Fibroblast of skin of right biceps (primary cell): ENCODE data around the gene HOXA13.

Source experiments
- DNase-seq: peaks from one replicate; pipeline ENCODE4 v3.0.0-alpha.2; 2013

HOXA13 gene

DNA sequence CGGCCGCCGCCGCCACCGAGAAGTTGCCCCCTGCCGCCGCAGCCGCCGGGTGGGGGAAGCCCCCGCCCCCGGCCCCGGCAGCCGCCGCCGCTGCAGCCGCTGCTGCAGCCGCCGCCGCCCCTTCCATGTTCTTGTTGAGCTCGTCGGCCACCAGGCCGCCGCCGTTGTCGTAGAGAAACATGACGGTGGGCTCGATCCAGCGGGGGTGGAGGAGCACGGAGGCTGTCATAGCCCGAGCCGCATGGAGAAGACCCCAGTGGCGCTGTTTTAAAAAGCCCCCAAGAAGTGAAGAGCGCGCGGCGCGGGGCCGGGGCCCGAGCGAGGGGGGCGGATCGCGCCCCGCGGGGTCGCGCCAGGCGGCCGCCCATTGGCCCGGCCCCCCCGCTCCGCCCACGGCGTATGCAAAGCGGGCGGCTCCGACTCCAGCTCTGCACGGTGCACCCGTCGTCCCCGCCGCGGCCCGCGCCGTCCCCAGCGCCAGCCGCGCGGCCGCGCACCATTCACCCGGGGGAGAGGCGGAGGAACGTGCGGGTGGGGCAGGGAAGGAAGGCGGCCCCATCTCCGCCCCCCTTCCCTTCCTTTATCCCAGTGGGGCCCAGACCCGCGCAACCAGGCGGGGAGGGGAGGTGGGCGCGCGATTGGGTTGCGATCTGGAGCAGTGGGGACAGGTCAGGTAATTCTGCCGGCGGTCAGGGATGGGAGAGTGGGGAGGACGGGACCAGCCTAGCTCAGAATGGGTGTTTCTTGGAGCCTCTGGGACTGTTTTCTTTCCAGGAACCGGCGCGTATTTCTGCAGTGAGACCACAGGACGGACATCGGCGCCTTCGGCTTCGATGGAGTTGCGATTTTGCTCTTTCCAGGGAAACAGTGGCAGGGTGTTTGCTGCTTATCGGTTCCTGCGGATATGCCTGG lies at the start of gene HOXA13:
Gene HOXA13, minus strand, starts transcription at position 243 of the 912 bp plus-strand sequence. Its CDS starts 14 bp downstream, at position 229.
- no peak for DNase-seq

GRCh38 chr7:27248911-27249723 lies 49.2 kb upstream of the HOXA13 start:
- DNase-seq, result peak; percentile 60

GRCh38 chr7:27248427-27248806 lies 48.5 kb upstream of the HOXA13 start:
- no peak for DNase-seq

DNA sequence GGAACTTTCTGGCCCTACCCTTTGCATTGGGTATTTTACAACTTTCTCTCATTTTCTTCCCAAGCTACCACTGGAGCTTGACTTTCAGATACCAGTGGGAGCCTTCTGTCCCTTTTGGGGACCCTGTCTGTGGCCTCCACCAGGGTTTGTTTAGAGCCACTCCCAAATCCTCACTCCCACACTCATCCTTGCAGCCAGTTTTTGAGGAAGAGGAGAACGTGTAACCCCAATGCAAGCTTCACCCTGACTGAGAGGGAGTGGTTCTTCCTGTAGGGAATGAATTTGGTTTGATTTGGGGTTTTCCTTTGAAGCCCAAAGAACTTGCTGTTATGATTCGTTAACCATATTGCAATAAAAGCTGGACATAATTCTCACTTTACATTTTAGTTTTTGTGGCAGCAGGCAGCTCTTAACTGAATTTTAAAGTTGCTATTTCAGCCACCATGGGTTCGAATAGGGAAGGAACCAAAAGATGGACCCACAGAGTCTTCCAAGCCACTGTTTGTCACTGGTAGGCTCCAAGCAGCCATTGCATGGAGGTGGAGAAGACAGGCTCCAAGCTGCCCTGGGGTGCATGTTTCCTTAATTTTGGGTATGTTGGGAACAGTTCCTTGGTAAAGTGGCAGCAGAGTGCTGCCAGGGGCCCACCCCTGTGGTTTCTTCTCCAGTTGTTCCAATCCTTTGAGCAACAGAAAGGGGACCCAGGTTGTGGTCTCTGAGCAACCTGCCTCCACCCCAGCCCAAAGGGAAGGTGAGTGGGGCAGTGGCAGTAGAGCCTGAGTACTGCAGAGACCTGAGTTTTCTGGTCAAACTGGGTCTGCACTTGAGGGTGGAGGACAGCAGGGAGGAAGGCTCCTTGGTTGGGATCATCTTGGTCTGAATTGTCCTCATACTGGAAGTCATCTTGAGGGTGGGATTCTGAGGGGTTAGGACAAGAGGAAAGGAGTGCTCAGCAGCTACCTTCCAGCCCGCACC lies 47.8 kb upstream of the HOXA13 start:
- DNase-seq, result no peak

DNA sequence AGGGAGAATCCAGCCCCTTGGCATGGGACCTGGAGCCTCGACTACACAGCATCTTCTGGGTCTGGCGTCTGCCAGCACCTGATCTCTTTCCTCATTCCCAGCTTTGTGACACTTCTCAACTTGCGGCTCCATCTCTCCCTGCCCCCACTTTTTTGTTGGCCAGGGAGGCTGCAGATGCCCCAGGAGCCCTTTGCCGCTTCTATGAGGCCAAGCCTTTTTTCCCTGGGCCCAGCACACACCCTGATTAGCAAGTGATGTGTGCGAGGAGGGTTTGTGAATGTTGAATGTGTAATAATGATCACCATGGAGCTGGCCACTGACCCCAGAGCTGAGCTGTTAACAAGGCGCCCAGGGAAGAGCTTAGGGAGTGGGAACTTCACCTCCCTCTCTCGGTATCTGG lies 47.1 kb upstream of the HOXA13 start:
- DNase-seq, result no peak

GRCh38 chr7:27245798-27246691 lies 46.2 kb upstream of the HOXA13 start:
- DNase-seq, result no peak

- no peak for DNase-seq
These were observed 45.4 kb upstream of the HOXA13 start for GRCh38 chr7:27245124-27245797.

DNA sequence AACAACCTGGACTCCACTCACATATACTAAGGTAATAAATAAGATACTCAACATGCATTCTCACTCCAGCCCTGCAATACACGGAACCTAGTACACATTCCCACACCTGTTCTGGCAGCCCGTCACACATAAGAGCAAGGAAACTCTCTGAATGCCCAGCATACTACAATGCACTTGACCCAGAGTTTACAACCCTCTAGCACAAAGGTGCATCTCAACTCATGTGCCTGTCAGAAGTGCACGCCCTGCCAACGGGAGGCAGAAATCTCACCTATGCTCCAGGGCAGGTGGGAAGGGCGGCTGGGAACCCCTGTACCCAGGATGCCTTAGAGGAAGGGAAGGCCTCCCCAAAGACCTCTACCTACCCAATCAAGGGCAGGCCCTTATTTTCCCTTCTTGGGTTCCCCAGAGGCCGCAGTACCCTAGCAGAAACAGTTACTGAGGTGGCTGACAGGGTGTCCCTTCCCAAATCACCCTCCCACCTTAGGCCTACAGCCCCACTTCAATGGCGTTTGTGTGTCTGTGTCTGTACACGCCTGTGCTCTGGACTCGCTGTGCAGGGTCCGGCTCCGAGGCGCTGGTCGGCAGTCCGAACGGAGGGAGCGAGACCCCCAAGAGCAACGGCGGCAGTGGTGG lies 44.7 kb upstream of the HOXA13 start:
- no peak for DNase-seq

GRCh38 chr7:27243340-27244163 lies 43.7 kb upstream of the HOXA13 start:
- no peak for DNase-seq

- no peak for DNase-seq
These were observed 42.9 kb upstream of the HOXA13 start, which contains the start of gene EVX1 for GRCh38 chr7:27242555-27243339. Gene EVX1 (plus strand): TSS chr7:27242802. CDS start chr7:27243031, 229 bp downstream.

GRCh38 chr7:27242154-27242553 lies 42.3 kb upstream of the HOXA13 start:
- DNase-seq, result no peak

DNA sequence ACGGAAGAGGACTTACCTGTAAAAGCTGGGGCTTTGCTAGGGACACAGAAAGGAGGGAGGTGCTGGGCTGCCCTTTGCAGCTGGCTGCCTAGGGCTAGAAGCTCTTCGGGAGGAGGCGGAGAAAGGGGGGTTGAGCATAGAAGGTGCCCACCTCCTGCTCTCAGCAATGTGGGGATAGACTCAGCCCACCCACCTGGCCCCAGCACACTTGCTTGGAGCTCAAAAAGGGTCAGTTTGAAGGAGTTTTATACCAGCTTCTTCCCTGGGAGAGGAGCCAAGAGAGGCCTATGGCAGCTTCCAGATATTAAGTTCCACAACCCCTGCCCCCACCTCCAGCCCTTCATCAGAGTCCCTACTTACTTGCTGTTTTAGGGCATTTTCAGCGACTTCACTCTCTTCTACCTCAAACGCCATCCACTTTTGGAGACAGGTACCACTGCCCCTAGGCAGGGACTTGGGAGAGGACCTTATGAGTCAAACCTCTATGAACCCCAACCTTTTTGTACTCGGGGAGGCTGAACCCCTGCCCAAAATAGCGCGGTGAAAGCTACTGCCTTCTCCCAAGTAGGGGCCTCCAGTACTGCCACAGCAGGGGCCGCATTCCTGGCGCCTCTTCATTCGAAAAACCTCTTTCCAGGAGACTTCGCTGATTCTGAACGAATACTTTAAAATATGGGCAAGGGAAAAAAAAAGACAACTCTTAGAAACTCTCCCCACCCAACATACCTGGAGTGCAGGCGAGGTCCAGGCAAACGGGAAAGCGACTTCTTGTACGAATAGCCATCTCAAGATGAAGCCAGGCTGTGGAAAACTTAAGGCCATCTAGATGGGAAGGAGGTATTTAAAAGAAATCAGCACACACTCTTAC lies 41.5 kb upstream of the HOXA13 start:
- DNase-seq, result no peak

DNA sequence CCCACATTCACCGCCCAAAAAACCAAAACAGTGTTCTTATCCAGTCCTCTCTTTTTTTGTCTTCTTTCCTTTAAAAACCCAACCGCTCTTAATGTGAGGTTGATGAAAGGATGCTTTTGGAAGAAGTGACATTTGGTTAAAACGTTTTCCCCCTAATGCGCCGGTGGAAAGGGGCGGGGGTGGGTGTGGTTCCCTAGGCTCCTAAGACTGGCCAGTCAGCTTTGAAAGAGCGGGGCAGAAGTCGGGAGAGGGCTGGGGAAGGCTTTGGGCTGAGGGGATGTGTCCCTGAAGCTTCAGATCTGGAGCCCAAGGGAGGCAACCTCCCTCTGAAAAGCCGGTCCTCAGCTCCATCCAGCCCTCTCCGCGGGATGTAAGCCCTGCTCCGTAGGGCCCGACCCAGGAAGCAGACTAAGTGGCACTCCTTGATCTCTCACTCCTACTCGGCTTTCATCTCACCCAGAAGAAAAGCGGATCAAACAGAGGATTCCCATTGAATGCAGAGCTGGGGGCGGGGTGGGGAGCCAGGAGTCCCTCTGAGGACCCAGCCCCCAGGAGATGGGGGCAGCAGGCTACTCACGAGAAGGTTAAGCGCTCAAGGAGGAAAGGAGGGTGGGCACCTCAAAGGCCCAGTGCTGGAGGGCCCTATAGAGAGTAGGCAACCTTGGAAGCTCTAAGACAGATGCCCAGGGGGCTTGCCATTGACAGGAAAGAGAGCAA lies 40.3 kb upstream of the HOXA13 start:
- DNase-seq, result no peak

- no peak for DNase-seq
These were observed 39.6 kb upstream of the HOXA13 start for GRCh38 chr7:27239387-27240014.

- no peak for DNase-seq
These were observed 39.1 kb upstream of the HOXA13 start for GRCh38 chr7:27238979-27239386.

GRCh38 chr7:27237735-27238334 lies 37.9 kb upstream of the HOXA13 start:
- DNase-seq, result peak; percentile 54
